Gastrocnemius medialis (tissue), 4 donors: ENCODE results near the gene RPL27A. TPM values are rescaled to one million over a fixed set of nuclear protein-coding genes. Genes with fewer than 3 reads are reported as not detected.

Experiments used
- ATAC-seq, 2 donors: fragments of 150-250 bp; one replicate each; pipeline ENCODE4 v1.9.1; 2016
- DNase-seq, 2 donors: peaks; one replicate each; pipeline ENCODE4 v3.0.0-alpha.2; 2019
- H3K27ac ChIP-seq, 4 donors: fragments of 200-600 bp; sonication (generic); 1 replicate in 1 of 4; 2 replicates in 3 of 4; pipeline ENCODE4 v1.5.1; 2016 to 2018; ENCODE audit warnings: mild to moderate bottlenecking in 2 of 4, moderate library complexity in 1 of 4
- H3K27me3 ChIP-seq, 3 donors: fragments of 200-600 bp; sonication (generic) in 2 of 3; 1 replicate in 1 of 3; 2 replicates in 2 of 3; pipeline versions ENCODE4 v1.5.1 to v1.6.0; 2016 to 2019; ENCODE audit warnings: mild to moderate bottlenecking in 1 of 3, moderate library complexity in 1 of 3
- H3K36me3 ChIP-seq, 2 donors: fragments of 200-600 bp; sonication (generic) in 1 of 2; one replicate each; pipeline ENCODE4 v1.5.1; 2017 to 2018
- H3K4me1 ChIP-seq, 2 donors: fragments of 200-600 bp; sonication (generic) in 1 of 2; one replicate each; pipeline ENCODE4 v1.5.1; 2016 to 2017; ENCODE audit warnings: mild to moderate bottlenecking in 2 of 2
- H3K4me3 ChIP-seq, 4 donors: fragments of 200-600 bp; sonication (generic) in 3 of 4; 1 replicate in 1 of 4; 2 replicates in 3 of 4; pipeline ENCODE4 v1.5.1; 2016 to 2019; ENCODE audit warnings: mild to moderate bottlenecking in 2 of 4
- H3K9me3 ChIP-seq, 3 donors: fragments of 200-600 bp; sonication (generic) in 2 of 3; 1 replicate in 1 of 3; 2 replicates in 2 of 3; pipeline ENCODE4 v1.5.1; 2016 to 2019
- CTCF ChIP-seq, 5 experiments: fragments of 450-650 bp in 3 of 5; fragments of 200-600 bp in 2 of 5; sonication (generic) in 2 of 5; IDR thresholded peaks in 4 of 5; conservative IDR thresholded peaks in 1 of 5; 1 replicate in 4 of 5; 2 replicates in 1 of 5; pipeline ENCODE4 v1.5.1; 2016 to 2019; ENCODE audit warnings: antibody characterized with exemption in 5 of 5, mild to moderate bottlenecking in 3 of 5, moderate library complexity in 3 of 5
- POLR2A ChIP-seq, 2 donors: fragments of 450-650 bp; IDR thresholded peaks; one replicate each; pipeline ENCODE4 v1.6.1; 2017; ENCODE audit warnings: antibody characterized with exemption in 2 of 2, mild to moderate bottlenecking in 2 of 2, moderate library complexity in 2 of 2
- in situ Hi-C, 4 donors: fragments of 200-750 bp; cut with MboI; loops; one replicate each; pipeline versions ENCODE4 v1.15.0 to v1.8.0; 2017; ENCODE audit warnings: low sequenced_read_pairs in 4 of 4
- intact Hi-C: fragments of 100-400 bp; cut with DNase I; formaldehyde crosslinking; loops from one replicate; pipeline ENCODE4 v1.15.1; 2023; ENCODE audit warnings: low total_unique reads
- total RNA-seq, 4 donors: library from RNA; depleted of rRNA; stranded (reverse); fragments of >200 nt; gene quantifications; one replicate each; pipeline versions ENCODE4 v1.1.0 to v1.2.3, GENCODE V29; 2016

RPL27A gene
- total RNA-seq, 4 donors from 2014 or later: 598 to 693 (median 633) TPM

- H3K4me1 ChIP-seq: peaks cover 41 to 42% of the 10 kb centered on the region in 2 donors
- ATAC-seq: no peak
- H3K27ac ChIP-seq: peak overlapping the region in 3 of 4 donors; percentile 88 to 98 (median 97)
- TF ChIP-seq POLR2A (IDR thresholded peaks at IDR 0.05) (no peak), CTCF (IDR thresholded peaks at IDR 0.05 in 4 of 5, conservative IDR thresholded peaks at IDR 0.05 in 1 of 5) (no peak)
- in situ Hi-C loops: loop anchor here (5.0 to 25.0 kb wide), 7 partner anchors 123 to 453 kb away; partner anchors contain the start of genes TMEM9B (in 2 of the 4) and AKIP1 (in 1 of the 4)
- H3K27me3 ChIP-seq: no peaks in the 10 kb centered on the region
- peaks cover 0 to 28% of the 10 kb centered on the region in 2 donors for H3K36me3 ChIP-seq
- H3K4me3 ChIP-seq: no peak overlapping the region
- intact Hi-C loops: loop anchor here (5.0 kb wide), 3 partner anchors 33 to 778 kb away; partner anchors contain the start of gene ZNF143
- H3K9me3 ChIP-seq: no peaks in the 10 kb centered on the region
- no peak for DNase-seq
These were observed 2.2 kb downstream of the RPL27A start for GRCh38 chr11:8684600-8685290.

GRCh38 chr11:8685306-8685705 lies 2.7 kb downstream of the RPL27A start:
- in situ Hi-C loops (loop anchor here (5.0 to 25.0 kb wide), 7 partner anchors 122 to 452 kb away; partner anchors contain the start of genes TMEM9B (in 2 of the 4) and AKIP1 (in 1 of the 4)), intact Hi-C loops (loop anchor here (5.0 kb wide), 2 partner anchors 187 to 777 kb away; partner anchors contain the start of gene ZNF143)
- H3K4me1 ChIP-seq: peaks cover 41 to 42% of the 10 kb centered on the region in 2 donors
- DNase-seq (no peak), ATAC-seq (no peak)
- no peaks in the 10 kb centered on the region for H3K9me3 ChIP-seq
- no peak overlapping the region for H3K4me3 ChIP-seq
- H3K27ac ChIP-seq: peak overlapping the region in 1 of 4 donors; percentile 33
- H3K27me3 ChIP-seq: no peaks in the 10 kb centered on the region
- peaks cover 0 to 28% of the 10 kb centered on the region in 2 donors for H3K36me3 ChIP-seq
- TF ChIP-seq CTCF (IDR thresholded peaks at IDR 0.05 in 4 of 5, conservative IDR thresholded peaks at IDR 0.05 in 1 of 5) (no peak), POLR2A (IDR thresholded peaks at IDR 0.05) (no peak)

GRCh38 chr11:8685820-8686219 lies 3.2 kb downstream of the RPL27A start:
- Histone ChIP-seq H3K4me1 (peaks cover 41 to 42% of the 10 kb centered on the region in 2 donors), H3K27ac (no peak overlapping the region), H3K36me3 (peaks cover 0 to 28% of the 10 kb centered on the region in 2 donors), H3K4me3 (no peak overlapping the region), H3K27me3 (no peaks in the 10 kb centered on the region), H3K9me3 (no peaks in the 10 kb centered on the region)
- in situ Hi-C loops (loop anchor here (5.0 to 25.0 kb wide), 7 partner anchors 121 to 451 kb away; partner anchors contain the start of genes TMEM9B (in 2 of the 4) and AKIP1 (in 1 of the 4)), intact Hi-C loops (loop anchor here (5.0 kb wide), 2 partner anchors 186 to 776 kb away; partner anchors contain the start of gene ZNF143)
- DNase-seq (no peak), ATAC-seq (no peak)
- TF ChIP-seq CTCF (IDR thresholded peaks at IDR 0.05 in 4 of 5, conservative IDR thresholded peaks at IDR 0.05 in 1 of 5) (no peak), POLR2A (IDR thresholded peaks at IDR 0.05) (no peak)

- Histone ChIP-seq H3K27ac (no peak overlapping the region), H3K4me1 (peaks cover 40 to 41% of the 10 kb centered on the region in 2 donors), H3K4me3 (no peak overlapping the region), H3K36me3 (peaks cover 0 to 28% of the 10 kb centered on the region in 2 donors), H3K27me3 (no peaks in the 10 kb centered on the region), H3K9me3 (no peaks in the 10 kb centered on the region)
- no peak for DNase-seq
- ATAC-seq: no peak
- intact Hi-C loops (loop anchor here (5.0 kb wide), 2 partner anchors 186 to 776 kb away; partner anchors contain the start of gene ZNF143), in situ Hi-C loops (loop anchor here (5.0 to 25.0 kb wide), 7 partner anchors 121 to 451 kb away; partner anchors contain the start of genes TMEM9B (in 2 of the 4) and AKIP1 (in 1 of the 4))
- TF ChIP-seq POLR2A (IDR thresholded peaks at IDR 0.05): no peak
- TF ChIP-seq CTCF (IDR thresholded peaks at IDR 0.05 in 4 of 5, conservative IDR thresholded peaks at IDR 0.05 in 1 of 5): no peak
These were observed 3.7 kb downstream of the RPL27A start for GRCh38 chr11:8686325-8686724.
